OCI-LY1 (cell line): ENCODE measurements around the gene SEC61A2.
A peak's percentile ranks its signal among the peaks of the same experiment; 100 is the strongest.

Experiments used
- H2AFZ ChIP-seq: fragments of 200-600 bp; sonication (generic), shearing (Covaris generic); 2 replicates; pipeline ENCODE4 v1.6.0; 2014; ENCODE audit warnings: antibody characterized with exemption, mild to moderate bottlenecking, low read length
- H3F3A ChIP-seq: fragments of 200-600 bp; sonication (generic), shearing (Covaris generic); 2 replicates; pipeline ENCODE4 v1.6.0; 2014; ENCODE audit warnings: mild to moderate bottlenecking, antibody characterized with exemption, low read length, moderate library complexity; ENCODE audit not compliant: insufficient read depth
- H3K27ac ChIP-seq: fragments of 200-600 bp; sonication (generic); 2 replicates; pipeline ENCODE4 v1.5.1; 2014; ENCODE audit warnings: low read length, mixed run types, mild to moderate bottlenecking, low read depth; ENCODE audit not compliant: poor library complexity, severe bottlenecking
- H3K27me3 ChIP-seq: fragments of 200-600 bp; sonication (generic); 2 replicates; pipeline ENCODE4 v1.6.0; 2014; ENCODE audit warnings: antibody characterized with exemption, mild to moderate bottlenecking, low read length, moderate library complexity; ENCODE audit not compliant: insufficient read depth
- H3K36me3 ChIP-seq: fragments of 200-600 bp; sonication (generic); 2 replicates; pipeline ENCODE4 v1.6.1; 2014; ENCODE audit warnings: mild to moderate bottlenecking, antibody characterized with exemption, low read length, moderate library complexity, mixed read lengths; ENCODE audit not compliant: insufficient read depth
- H3K4me1 ChIP-seq: fragments of 200-600 bp; sonication (generic); 2 replicates; pipeline ENCODE4 v1.5.1; 2014; ENCODE audit warnings: mild to moderate bottlenecking, low read length, moderate library complexity; ENCODE audit not compliant: insufficient read depth, severe bottlenecking
- H3K4me2 ChIP-seq: fragments of 200-600 bp; sonication (generic), shearing (Covaris generic); 2 replicates; pipeline ENCODE4 v1.6.1; 2014; ENCODE audit warnings: low read length
- H3K4me3 ChIP-seq: fragments of 200-600 bp; sonication (generic); 2 replicates; pipeline ENCODE4 v1.5.1; 2014; ENCODE audit warnings: low read length, low read depth, mild to moderate bottlenecking, mixed read lengths; ENCODE audit not compliant: poor library complexity, severe bottlenecking
- H3K79me2 ChIP-seq: fragments of 200-600 bp; shearing (Covaris generic); 2 replicates; pipeline ENCODE4 v1.6.1; 2016; ENCODE audit warnings: mixed run types, low read length, mixed read lengths; ENCODE audit not compliant: insufficient read depth
- H3K9ac ChIP-seq: fragments of 200-600 bp; sonication (generic), shearing (Covaris generic); 2 replicates; pipeline ENCODE4 v1.6.1; 2014; ENCODE audit warnings: mild to moderate bottlenecking, low read length, mixed read lengths
- H3K9me2 ChIP-seq: fragments of 200-600 bp; sonication (generic), shearing (Covaris generic); 2 replicates; pipeline ENCODE4 v1.6.1; 2014; ENCODE audit warnings: low read depth, mild to moderate bottlenecking, low read length, mixed read lengths
- H3K9me3 ChIP-seq: fragments of 200-600 bp; shearing (Covaris generic); 2 replicates; pipeline ENCODE4 v1.6.1; 2014; ENCODE audit warnings: low read length, mixed read lengths
- H4K20me1 ChIP-seq: fragments of 200-600 bp; sonication (generic), shearing (Covaris generic); 2 replicates; pipeline ENCODE4 v1.6.0; 2016; ENCODE audit warnings: mild to moderate bottlenecking, low read length; ENCODE audit not compliant: insufficient read depth
- EZH2 ChIP-seq: fragments of 200-600 bp; sonication (generic), shearing (Covaris generic); IDR thresholded peaks from 2 replicates; pipeline ENCODE4 v1.8.0; 2017; ENCODE audit warnings: borderline replicate concordance, mixed run types, mild to moderate bottlenecking, antibody characterized with exemption, low read length, moderate library complexity, mixed read lengths
- TF ChIP-seq, protein P1 (sequence below): fragments of 200-600 bp; sonication (generic), shearing (Covaris generic); IDR thresholded peaks from 2 replicates; pipeline ENCODE4 v1.5.1; 2017; ENCODE audit warnings: mild to moderate bottlenecking, antibody characterized with exemption, low read length, moderate library complexity, mixed read lengths

SEC61A2 gene

DNA sequence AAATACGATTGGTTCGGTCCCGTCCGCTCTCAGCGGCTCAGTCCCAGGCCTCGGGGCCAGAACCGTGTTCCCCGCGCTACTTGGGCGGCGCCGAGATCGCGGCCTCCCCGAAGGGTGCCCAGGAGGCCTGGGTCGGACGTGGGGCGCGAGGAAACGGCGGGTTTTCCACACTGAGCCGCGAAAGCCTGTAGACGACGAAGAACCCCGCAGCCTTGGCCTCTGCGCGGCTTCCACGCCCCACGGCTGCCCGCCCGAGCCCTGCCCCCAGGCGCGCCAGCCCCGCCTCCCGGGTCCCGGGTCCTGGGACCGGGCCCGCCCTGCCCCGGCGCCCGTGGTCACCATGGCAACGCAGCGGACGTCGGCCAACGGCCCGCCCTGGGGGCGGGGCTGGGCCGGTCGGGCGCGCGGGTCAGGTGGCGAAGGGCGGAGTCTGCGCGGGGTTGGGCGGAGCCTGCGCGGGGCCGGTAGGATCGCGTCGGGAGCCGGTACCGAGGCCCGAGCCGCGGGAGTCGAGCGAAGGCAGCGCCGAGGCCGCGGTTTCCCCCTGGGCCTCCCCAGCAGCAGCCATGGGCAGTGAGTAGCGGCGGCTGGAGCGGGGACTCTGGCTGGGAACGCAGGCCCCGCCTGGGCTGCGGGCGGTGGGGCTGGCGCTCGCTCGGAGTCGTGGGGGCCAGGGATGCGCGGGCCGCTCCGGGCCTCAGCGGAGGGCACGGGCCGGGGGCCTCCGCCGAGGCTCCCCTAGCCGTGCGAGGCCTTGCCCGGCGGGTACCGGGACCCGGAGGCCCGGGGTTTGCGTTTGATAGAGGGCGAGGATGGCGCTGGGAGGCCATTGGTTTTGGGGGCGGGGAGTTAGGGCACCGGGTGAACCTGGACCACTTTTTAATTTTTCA lies at the start of gene SEC61A2:
Gene SEC61A2 (plus strand): TSS at position 456 of the 890 bp plus-strand sequence. CDS start 111 bp downstream, at position 567.
- TF ChIP-seq, protein P1, sequence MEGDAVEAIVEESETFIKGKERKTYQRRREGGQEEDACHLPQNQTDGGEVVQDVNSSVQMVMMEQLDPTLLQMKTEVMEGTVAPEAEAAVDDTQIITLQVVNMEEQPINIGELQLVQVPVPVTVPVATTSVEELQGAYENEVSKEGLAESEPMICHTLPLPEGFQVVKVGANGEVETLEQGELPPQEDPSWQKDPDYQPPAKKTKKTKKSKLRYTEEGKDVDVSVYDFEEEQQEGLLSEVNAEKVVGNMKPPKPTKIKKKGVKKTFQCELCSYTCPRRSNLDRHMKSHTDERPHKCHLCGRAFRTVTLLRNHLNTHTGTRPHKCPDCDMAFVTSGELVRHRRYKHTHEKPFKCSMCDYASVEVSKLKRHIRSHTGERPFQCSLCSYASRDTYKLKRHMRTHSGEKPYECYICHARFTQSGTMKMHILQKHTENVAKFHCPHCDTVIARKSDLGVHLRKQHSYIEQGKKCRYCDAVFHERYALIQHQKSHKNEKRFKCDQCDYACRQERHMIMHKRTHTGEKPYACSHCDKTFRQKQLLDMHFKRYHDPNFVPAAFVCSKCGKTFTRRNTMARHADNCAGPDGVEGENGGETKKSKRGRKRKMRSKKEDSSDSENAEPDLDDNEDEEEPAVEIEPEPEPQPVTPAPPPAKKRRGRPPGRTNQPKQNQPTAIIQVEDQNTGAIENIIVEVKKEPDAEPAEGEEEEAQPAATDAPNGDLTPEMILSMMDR, result no peak
- no peak for TF ChIP-seq EZH2
- Histone ChIP-seq H3K9me3 (no peaks in the 10 kb centered on the region), H3K27ac (peak within 1 kb of the TSS; percentile 54), H3K4me1 (peaks cover 12% of the 10 kb centered on the region), H4K20me1 (no peaks in the 10 kb centered on the region), H3K36me3 (peaks cover 9% of the 10 kb centered on the region), H3K79me2 (no peaks in the 10 kb centered on the region), H3F3A (no peaks in the 10 kb centered on the region), H3K9me2 (no peaks in the 10 kb centered on the region), H3K9ac (peak within 1 kb of the TSS; percentile 64), H3K27me3 (no peaks in the 10 kb centered on the region), H3K4me2 (peak within 1 kb of the TSS; percentile 86), H3K4me3 (peak within 1 kb of the TSS; percentile 73), H2AFZ (no peak within 1 kb of the TSS)

DNA sequence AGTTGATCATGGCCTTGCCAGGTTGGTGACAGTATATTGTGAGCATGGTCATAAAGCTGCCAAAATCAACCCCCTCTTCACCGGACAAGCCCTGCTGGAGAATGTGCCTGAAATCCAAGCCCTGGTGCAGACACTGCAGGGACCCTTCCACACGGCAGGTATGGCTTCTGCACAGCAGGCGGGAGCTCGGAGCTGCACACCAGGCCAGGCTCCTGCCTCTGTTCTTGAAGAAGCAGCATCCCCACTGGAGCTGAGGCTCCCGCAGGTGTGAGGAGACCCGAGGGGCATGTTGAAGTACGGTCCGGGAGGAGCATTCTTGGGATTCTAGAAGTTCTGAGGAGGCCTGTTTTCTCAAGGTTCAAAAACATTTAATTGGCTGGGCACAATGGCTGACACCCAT lies 48.0 kb upstream of the SEC61A2 start:
- Histone ChIP-seq H3K9me2 (no peaks in the 10 kb centered on the region), H3K27ac (no peak overlapping the region), H3K36me3 (peaks cover 28% of the 10 kb centered on the region), H3K4me3 (no peak overlapping the region), H3K9me3 (no peaks in the 10 kb centered on the region), H3K4me2 (no peak overlapping the region), H4K20me1 (no peaks in the 10 kb centered on the region), H3K79me2 (no peaks in the 10 kb centered on the region), H3K27me3 (no peaks in the 10 kb centered on the region), H3F3A (no peaks in the 10 kb centered on the region), H2AFZ (no peak overlapping the region), H3K9ac (no peak overlapping the region), H3K4me1 (peaks cover 26% of the 10 kb centered on the region)
- TF ChIP-seq EZH2, result no peak
- TF ChIP-seq, protein P1, result no peak

DNA sequence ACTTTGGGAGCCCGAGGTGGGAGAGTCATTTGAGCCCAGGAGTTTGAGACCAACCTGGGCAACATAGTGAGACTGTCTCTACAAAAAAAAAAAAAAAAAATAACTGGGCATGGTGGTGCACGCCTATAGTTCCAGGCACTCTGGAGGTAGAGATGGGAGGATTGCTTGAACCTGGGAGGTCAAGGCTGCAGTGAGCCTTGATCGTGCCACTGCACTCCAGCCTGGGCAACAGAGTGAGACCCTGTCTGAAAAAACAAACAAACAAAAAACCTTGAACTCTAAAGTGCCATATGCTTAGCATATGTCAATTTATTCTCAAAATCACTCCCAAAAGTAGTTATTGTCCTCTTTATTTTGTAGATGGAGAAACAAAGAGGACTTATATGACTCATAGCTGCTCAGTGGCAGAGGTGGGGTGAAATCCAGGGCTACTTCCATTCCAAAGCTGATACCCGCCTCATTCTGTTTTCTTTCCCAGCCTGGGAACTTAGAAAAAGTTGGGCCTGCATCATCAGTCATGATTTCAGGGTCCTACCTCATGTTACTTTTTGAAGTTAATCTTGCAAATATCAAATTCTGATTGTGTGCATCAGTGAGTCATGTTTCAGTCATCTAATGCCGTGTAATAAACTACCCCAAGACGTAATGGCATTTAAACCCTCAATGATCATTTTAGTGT lies 47.5 kb upstream of the SEC61A2 start:
- Histone ChIP-seq H3K9me2 (no peaks in the 10 kb centered on the region), H2AFZ (no peak overlapping the region), H3F3A (no peaks in the 10 kb centered on the region), H3K27me3 (no peaks in the 10 kb centered on the region), H3K4me1 (peaks cover 21% of the 10 kb centered on the region), H3K4me3 (no peak overlapping the region), H3K9ac (no peak overlapping the region), H4K20me1 (no peaks in the 10 kb centered on the region), H3K36me3 (peaks cover 33% of the 10 kb centered on the region), H3K79me2 (no peaks in the 10 kb centered on the region), H3K9me3 (no peaks in the 10 kb centered on the region), H3K4me2 (no peak overlapping the region), H3K27ac (no peak overlapping the region)
- no peak for TF ChIP-seq EZH2
- TF ChIP-seq, protein P1, result no peak
